ENCODE data around the gene AIF1L. TPM values are rescaled to one million over a fixed set of nuclear protein-coding genes. Genes with fewer than 3 reads are reported as not detected.

Gene AIF1L
- total and polyA plus RNA-seq, 2 of the 13 experiments (the other 11 are each of a cell fraction or from before 2014, with no cell fraction given), result 12.4 to 36.5 TPM

- Histone ChIP-seq H3K79me2 (ENCODE audit: insufficient read depth, low read length) (no peaks in the 10 kb centered on the region), H3K4me3 (replicated peaks in 1 of 3; ENCODE audit: insufficient read depth in 1 of 3, low read depth in 2 of 3, low read length in 3 of 3) (no peak overlapping the region), H3K4me2 (ENCODE audit: low read depth, low read length) (no peak overlapping the region), H3K27ac (ENCODE audit: extremely low read length, insufficient read depth, low read length) (no peak overlapping the region), H3K27me3 (ENCODE audit: control insufficient read depth in 1 of 2, insufficient read depth in 2 of 2, low read length in 2 of 2) (peaks cover under 1 to 29% of the 10 kb centered on the region in 2 experiments; a peak in 4 of 5 replicates), H3K9me3 (ENCODE audit: low read length) (no peaks in the 10 kb centered on the region), H3K9ac (ENCODE audit: insufficient read depth, low read depth, low read length) (no peak overlapping the region), H3K36me3 (replicated peaks in 1 of 2; ENCODE audit: control insufficient read depth in 1 of 2, insufficient read depth in 2 of 2, low read length in 2 of 2) (no peaks in the 10 kb centered on the region), H4K20me1 (ENCODE audit: insufficient read depth, low read length) (no peaks in the 10 kb centered on the region), H3K4me1 (ENCODE audit: insufficient read depth, low read length) (peaks cover 30% of the 10 kb centered on the region), H2AFZ (ENCODE audit: low read length) (no peak overlapping the region)
- CTCF ChIA-PET (ENCODE audit: low intra/inter-chr PET ratio, low total read pairs), result no interaction called here
- FAIRE-seq, result no peak
- no TSS peak for BruUV-seq (replicated peaks)
- in situ Hi-C loops (cut with HindIII; ENCODE audit: extremely low pct_ligation_motif_present, low pct_unique_long_range_greater_than_20kb) (no loop called here), intact Hi-C loops (cut with micrococcal nuclease; ENCODE audit: unreplicated experiment) (no loop called here)
- TF ChIP-seq TOE1 (CRISPR knock-in tag; IDR thresholded peaks at IDR 0.05) (no peak), NFE2L2 (IDR thresholded peaks at IDR 0.05; ENCODE audit: low read length) (no peak), CBX1 (IDR thresholded peaks at IDR 0.05; ENCODE audit: low read depth) (no peak), PPARG (CRISPR knock-in tag; conservative IDR thresholded peaks at IDR 0.05) (no peak), GATAD2A (CRISPR knock-in tag; IDR thresholded peaks at IDR 0.05) (no peak), CEBPB (IDR thresholded peaks at IDR 0.05; ENCODE audit: borderline replicate concordance, low read depth, low read length) (peak; percentile 0; the same call in 1 of the 2 replicates), ZNF768 (CRISPR knock-in tag; IDR thresholded peaks at IDR 0.05) (peak; percentile 91), FOXO1 (CRISPR knock-in tag; IDR thresholded peaks at IDR 0.05) (no peak), ZNF558 (CRISPR knock-in tag; IDR thresholded peaks at IDR 0.05; ENCODE audit: borderline replicate concordance) (no peak)
- DNase-seq (ENCODE audit: low spot score), result no peak
- ATAC-seq, result no peak
- POLR2A ChIA-PET, result interaction anchor here (1.7 to 4.5 kb wide), 2 partner anchors 23 to 26 kb away, joined by 6 to 19 read pairs; partner anchors contain the start of gene NUP214
- 93% methylated on average over 6 of the region's 13 CpGs for WGBS (ENCODE audit: low lambda C conversion rate)
Measured at GRCh38 chr9:131098391-131099101, 2.2 kb downstream of the AIF1L start.

- Histone ChIP-seq H3K4me1 (ENCODE audit: insufficient read depth, low read length) (peaks cover 29% of the 10 kb centered on the region), H3K4me2 (ENCODE audit: low read depth, low read length) (no peak overlapping the region), H3K9ac (ENCODE audit: insufficient read depth, low read depth, low read length) (no peak overlapping the region), H3K9me3 (ENCODE audit: low read length) (no peaks in the 10 kb centered on the region), H2AFZ (ENCODE audit: low read length) (no peak overlapping the region), H4K20me1 (ENCODE audit: insufficient read depth, low read length) (no peaks in the 10 kb centered on the region), H3K4me3 (replicated peaks in 1 of 3; ENCODE audit: insufficient read depth in 1 of 3, low read depth in 2 of 3, low read length in 3 of 3) (no peak overlapping the region), H3K27me3 (ENCODE audit: control insufficient read depth in 1 of 2, insufficient read depth in 2 of 2, low read length in 2 of 2) (peaks cover 0 to 23% of the 10 kb centered on the region in 2 experiments; a peak in 3 of 5 replicates), H3K36me3 (replicated peaks in 1 of 2; ENCODE audit: control insufficient read depth in 1 of 2, insufficient read depth in 2 of 2, low read length in 2 of 2) (no peaks in the 10 kb centered on the region), H3K79me2 (ENCODE audit: insufficient read depth, low read length) (no peaks in the 10 kb centered on the region), H3K27ac (ENCODE audit: extremely low read length, insufficient read depth, low read length) (no peak overlapping the region)
- FAIRE-seq (no peak), ATAC-seq (no peak), DNase-seq (ENCODE audit: low spot score) (no peak)
- intact Hi-C loops (cut with micrococcal nuclease; ENCODE audit: unreplicated experiment) (no loop called here), in situ Hi-C loops (cut with HindIII; ENCODE audit: extremely low pct_ligation_motif_present, low pct_unique_long_range_greater_than_20kb) (no loop called here)
- 92% methylated on average over 4 of the region's 8 CpGs for WGBS (ENCODE audit: low lambda C conversion rate)
- TF ChIP-seq NPAS2 (CRISPR knock-in tag; IDR thresholded peaks at IDR 0.05; ENCODE audit: borderline replicate concordance) (no peak), BATF2 (CRISPR knock-in tag; IDR thresholded peaks at IDR 0.05) (no peak), KLF6 (CRISPR knock-in tag; IDR thresholded peaks at IDR 0.05) (no peak), EZH2 (conservative IDR thresholded peaks at IDR 0.05; ENCODE audit: low read depth, low read length) (no peak), ZNF607 (CRISPR knock-in tag; IDR thresholded peaks at IDR 0.05; ENCODE audit: borderline replicate concordance) (no peak)
- ChIA-PET POLR2A (interaction anchor here (1.7 to 4.5 kb wide), 2 partner anchors 23 to 26 kb away, joined by 6 to 19 read pairs; partner anchors contain the start of gene NUP214), CTCF (ENCODE audit: low intra/inter-chr PET ratio, low total read pairs) (no interaction called here)
- no TSS peak for BruUV-seq (replicated peaks)
Measured at GRCh38 chr9:131099102-131099606, 2.8 kb downstream of the AIF1L start.
